ENCODE results near the gene COMMD4.
"Not testable (repeated sequence)": the region's sequence is repeated elsewhere in the genome, so short reads cannot be mapped to it uniquely, and the experiment has no call there.

COMMD4 gene

DNA sequence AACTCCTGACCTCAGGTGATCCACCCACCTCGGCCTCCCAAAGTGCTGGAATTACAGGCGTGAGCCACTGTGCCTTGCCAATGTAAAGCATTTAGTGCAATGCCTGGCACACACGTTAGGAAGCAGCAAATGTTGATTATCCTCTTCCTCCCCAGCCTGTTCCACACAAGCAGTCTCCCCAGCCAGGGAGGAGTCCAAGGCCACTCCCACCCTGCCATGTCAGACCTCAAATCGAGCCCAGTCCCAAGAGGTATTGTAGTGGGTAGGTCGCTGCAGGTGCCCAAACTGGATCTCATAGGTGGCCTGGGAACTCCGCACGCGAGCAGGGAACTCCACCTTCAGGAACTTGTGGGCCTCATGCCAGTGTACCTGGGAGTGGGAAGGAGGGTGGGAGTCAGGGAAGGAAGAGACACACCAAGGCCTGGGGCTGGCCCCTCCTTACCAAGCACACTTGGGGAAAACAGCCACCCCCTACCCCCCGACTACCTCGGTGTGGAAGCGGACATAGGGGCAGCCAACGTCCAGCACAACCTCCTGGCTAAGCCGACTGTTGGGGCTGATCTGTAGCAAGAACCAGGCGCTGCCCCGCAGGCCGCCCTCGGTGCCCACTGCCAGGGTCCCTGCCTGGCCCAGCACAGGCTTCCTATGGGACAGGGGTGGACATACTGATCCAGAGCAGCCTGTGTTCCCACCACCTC is 22.3 kb downstream of the COMMD4 start:
- no peak for DNase-seq

DNA sequence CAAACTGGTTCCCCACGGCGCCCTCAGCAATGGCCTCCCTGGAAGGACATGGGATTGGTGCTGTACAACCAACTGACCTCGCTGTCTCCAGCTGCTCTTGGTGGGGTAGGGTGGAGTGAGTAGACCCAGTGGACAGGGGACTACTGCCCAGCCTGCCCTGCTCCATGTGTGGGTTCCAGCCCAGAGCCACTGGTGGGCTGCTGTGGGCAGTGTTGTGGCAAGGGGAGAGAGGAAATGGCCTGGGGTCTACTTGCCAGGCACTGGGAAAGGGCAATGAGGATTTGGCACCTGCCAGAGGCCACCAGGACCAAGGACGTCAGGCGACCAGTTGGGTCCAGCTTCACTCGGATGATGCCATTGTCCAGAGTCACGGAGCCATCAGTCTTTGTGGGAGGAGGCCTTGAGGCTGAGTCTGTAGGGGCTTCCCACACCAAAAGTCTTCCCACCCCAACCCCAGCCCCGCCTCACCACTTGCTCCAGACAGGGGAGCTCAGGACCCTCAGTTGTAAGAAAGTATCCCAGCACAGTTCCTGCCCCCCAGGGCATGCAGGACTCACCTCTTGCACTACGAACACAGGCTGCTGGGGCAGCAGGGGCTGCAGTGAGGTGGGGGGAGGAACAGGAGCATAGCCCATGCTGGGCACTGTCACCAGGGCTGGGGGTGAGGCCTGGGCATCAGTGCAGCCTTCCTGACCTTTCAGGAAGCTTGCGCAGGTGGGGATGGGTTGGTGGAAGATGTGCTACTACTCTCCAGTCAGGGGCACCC is 23.1 kb downstream of the COMMD4 start:
- no peak for DNase-seq

DNA sequence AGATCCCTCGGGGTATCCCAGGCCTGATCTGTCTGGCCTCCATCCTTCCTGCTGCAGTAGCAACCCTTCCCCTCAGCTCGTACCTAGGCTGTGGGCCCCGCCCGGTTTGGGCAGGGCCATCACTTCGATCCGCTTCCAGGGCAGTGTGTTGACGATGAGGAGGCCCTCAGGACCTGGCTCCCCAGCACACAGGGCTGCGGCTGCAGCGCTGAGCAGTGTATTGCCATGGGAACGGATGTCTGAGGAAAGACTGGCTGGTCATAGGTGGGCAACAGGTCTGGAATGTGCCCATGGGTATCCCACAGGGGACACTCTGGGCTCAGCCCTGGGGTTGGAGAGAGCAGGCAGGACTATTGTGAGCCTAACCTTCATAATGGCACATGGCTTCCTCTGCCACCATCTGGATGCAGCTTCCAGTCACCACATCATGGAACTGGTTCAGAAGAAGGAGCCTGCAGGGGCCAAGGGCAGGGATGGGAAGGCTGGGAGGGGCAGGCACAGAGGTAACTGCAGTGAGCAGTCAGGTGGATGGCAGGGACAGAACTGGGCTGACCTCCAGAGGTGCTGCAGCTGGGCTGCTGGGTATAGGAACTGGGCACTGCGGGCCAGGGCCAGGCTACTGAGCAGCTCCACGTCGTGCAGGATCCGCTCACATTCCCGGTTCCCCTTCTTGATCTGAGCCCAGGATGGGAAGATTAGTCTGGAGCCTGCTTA is 23.8 kb downstream of the COMMD4 start:
- no peak for DNase-seq

DNA sequence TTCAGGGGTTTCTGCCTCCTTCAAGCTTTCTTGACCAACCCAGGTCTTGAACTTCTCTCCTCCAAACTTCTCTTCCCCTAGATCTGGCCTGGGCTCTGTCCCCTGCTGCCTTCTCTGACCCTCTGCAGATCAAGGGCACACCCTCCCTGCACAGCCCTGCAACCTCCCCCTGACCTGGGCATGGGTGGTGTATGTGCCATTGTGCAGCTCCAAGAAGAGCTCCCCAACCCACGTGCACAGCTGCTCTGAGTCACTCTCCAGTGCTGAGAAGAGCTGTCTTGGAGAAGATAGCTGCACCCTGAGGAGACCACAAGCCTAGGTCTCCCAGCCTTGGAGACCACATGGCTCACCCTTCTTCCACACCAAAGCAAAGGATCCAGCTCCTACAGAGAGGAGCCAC is 24.5 kb downstream of the COMMD4 start:
- no peak for DNase-seq

DNA sequence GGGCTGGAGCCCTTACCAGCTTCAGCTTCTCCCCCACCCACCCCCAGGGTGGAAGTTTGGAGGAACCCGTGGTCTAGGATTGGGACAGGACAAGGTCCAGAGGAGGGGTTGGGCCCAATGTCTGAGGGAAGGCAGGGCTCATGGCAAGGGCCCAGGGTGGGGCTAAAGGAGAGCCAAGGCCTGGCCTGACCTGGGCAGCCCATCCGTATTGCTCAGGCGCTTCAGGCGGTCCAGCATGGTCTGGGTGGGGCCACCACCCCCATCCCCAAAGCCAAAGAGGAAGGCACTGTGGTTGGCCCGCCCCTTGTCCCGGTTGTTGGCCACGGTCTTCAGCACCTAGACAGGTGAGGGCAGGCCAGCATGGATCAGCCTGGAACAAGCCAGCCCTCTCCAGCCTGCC is 25.0 kb downstream of the COMMD4 start:
- no peak for DNase-seq

DNA sequence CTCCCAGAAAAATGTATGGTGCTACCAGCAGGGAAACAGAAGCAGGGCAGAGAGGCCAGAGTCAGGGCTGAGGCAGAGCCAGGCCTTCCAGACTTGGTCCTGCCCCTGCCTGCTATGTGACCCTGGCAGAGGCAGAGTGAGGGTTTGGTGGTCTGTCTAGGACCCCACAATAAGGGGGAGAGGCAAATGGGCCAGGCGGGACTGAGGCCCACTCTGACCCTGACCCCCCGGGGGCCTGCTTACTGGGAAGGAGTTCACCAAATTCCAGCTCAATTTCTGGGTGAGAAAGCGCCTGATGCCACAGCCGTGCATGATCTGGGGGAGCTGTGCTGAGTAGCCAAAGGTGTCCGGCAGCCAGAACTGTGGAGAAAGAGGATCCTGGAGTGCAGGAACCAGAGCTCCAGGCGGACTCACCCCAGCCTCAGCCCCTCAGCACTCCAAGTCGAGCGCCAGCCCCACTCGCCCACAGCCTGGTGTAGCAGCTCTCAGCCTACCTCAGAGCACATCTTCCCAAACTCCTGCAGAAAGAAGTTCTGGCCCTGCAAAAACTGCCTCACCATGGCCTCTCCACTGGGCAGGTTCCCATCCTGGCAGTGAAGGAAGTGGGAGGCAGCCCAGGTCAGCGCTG is 25.6 kb downstream of the COMMD4 start:
- no peak for DNase-seq

DNA sequence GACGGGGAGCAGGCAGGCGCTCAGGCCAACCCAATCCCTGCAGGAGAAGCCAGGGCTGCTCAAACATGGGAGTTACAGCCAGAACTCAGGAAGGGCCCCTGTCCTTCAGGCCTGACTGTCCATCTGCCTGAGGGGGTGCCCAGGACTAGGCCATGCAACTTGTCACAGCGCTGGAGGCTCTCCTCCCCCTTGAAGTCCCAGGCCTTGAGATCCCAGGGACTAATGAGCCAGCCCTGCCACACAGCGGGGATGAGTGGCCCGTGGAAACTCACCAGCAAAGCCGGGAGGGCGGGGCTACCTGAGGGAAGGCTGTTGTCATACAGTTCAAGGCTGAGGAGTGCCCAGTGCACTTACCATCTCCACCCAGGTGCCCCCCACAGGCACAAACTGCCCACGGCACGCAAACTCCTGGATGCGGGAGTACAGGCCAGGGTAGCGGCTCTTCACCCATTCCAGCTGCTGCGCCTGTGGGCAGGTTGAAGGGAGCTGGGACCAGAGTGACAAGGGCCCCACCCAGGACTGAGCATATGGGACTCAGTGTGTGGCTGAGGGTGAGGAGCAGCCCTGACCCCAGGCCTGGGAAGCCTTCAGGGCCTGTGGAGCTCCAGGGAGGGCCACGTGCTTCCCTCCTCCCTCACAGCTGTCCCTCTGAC is 26.3 kb downstream of the COMMD4 start:
- DNase-seq = no peak

DNA sequence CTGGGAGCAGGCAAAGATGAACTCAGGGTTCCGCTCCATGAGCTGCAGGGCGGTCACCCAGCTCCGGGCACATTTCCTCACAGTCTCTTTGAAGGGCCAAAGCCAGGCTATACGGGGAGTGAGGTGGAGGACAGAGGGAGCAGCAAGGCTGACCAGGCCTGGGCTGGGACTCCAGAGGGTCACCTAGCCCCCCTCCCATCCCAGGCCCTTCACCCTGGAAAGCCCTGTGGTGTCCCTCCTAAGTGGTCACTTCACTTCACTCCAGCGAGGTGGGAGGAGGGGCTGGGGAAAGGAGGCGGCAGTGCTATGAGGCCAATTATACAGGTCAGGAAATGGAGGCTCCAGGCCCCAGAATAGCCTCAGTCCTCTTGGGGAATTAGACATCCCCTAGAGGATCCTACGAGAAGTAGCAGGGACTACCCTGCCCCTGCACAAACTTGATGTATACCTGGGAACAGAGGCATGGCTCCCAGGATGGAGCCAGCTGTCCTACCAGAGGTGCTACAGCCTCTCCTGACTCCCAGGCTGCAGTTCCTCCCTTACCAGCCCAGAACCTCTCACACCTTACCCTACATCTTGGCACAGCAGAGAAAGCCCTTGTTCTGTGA is 26.9 kb downstream of the COMMD4 start:
- no peak for DNase-seq

DNA sequence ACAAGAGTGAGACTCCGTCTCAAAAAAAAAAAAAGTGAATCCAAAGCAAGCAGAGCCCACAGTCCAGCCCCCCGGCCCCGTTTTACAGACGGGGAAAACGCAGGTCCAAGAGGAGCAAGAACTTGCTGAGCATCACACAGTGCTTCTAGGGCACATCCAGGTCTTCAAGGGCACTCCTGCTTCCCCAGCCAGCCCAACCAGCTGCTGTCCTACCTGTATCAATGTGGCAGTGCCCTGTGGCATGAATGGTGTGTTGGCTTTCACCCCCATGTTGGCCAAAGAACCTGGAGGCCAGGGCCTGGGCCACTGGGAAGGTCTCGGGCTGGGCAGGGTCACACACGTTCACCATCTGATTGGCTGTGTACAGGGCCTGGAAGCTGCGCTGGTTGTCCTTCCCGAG is 27.9 kb downstream of the COMMD4 start:
- no peak for DNase-seq

DNA sequence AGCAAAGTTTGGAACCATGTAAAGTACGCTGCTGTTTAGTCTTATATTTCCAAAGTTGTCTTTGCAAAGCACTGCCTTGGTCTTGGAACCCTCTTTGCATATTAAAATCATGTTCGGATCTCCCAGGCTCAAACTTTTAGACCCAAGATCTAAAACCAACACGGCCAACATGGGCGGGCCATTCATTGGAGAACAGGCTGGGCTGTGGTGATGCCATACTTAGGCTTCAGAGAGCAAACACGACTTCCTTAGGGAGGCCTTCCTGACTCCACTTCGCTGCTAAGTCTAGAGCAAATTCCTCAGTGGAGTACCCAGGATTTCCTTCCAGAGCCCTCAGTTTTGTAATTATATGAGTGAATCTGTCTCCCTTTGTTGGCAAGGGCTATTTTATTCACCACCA is 29.0 kb downstream of the COMMD4 start:
- no peak for DNase-seq

DNA sequence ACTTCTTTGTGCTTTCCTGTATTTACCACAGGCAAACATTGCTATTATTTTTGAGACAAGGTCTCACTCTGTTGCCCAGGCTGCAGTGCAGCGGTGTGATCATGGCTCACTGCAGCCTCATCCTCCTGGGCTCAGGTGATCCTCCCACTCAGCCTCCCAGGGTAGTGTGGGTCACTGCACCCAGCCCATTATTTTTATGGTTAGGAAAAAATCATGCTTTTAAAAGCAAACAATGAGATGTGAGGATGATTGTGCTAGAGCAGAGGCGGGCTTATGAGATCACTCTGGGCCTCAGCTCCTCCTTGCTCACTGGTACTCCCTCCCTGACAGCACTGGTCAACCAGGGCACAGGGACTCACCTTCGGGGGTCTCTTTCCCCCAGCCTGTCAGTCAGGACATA is 30.3 kb downstream of the COMMD4 start:
- DNase-seq = no peak

DNA sequence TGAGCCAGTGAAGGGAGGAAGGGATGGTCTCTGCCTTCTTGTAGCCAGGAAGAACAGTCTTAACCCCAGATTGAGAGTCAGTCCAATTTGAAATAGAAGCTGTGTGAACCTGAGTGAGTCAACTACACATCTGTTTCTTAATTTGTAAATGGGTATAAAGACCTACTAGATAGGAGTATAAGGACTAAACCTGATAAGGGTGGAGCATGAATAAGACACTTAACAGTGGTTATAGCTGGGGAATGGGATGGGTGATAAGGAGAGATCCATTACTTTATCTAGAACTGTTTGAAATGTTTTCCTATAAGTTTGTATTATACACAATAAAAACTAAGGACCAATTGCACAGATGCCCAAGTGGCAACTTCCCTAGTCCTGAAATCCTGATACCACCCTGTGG is 31.1 kb downstream of the COMMD4 start:
- DNase-seq = no peak

DNA sequence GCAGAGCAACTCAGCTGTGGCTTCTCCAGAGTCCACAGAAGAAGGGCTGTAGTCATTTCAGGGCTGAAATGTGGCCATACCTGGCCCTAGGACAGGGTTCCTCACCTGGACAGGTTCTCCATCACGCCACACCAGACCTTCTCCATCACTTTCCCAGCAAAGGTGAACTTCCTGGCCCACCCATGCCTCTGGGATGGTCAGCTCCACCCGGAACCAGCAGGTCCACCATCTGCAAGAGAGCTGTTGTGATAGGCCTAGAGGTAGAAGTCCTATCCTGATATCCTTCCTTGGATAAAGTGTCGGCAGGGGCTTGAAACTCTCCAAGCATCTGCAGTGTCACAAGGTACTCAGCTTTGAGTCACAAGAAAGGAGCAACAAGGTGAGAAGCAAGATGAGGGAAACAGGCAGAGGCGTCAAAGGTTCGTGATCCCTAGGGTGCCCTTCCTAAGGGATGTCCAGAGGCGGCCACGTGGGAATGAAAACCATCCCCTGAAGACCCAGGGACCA is 31.6 kb downstream of the COMMD4 start:
- no peak for DNase-seq

DNA sequence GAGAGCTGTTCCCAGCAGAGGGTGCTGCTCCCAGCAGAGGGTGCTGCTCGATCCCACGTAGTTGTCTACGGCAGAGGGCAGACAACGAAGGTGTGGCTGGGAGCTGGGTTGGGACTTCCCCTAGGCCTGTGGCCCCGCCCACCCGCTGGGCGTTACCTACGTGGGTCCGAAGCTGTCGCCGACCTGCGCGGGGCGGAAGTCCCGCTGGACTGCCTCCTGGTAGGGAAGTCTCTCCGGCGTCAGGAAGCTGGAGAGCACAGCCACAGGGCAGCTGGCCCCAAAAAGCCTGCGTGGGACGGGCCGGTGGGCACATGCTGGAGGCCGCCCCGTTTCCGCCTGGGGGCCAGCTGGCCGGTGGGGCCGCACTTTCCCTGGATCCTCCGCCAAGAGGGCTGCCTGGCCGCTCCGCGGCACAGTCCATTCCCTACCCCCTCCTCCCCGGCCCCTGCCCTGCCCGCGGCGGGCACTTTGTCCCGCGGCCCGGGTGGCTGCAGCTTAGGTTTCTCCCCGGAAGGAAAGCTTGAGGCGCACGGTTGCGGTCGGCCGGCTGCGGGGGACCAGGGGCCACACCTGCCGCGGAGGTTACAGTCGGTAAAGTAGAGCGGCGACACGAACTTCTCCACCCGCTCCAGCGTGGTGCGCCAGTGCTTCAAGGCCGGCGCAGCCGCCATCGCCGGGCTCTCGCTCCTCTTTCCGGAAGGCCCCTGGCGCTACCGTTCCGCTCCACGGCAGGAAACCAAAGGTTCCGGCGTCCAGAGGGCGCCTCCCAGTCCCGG is 32.2 kb downstream of the COMMD4 start, which contains the start of gene MAN2C1:
Gene MAN2C1 (minus strand): TSS at position 695 of the 776 bp plus-strand sequence. CDS start 24 bp downstream, at position 671.
- DNase-seq = peak; percentile 65

DNA sequence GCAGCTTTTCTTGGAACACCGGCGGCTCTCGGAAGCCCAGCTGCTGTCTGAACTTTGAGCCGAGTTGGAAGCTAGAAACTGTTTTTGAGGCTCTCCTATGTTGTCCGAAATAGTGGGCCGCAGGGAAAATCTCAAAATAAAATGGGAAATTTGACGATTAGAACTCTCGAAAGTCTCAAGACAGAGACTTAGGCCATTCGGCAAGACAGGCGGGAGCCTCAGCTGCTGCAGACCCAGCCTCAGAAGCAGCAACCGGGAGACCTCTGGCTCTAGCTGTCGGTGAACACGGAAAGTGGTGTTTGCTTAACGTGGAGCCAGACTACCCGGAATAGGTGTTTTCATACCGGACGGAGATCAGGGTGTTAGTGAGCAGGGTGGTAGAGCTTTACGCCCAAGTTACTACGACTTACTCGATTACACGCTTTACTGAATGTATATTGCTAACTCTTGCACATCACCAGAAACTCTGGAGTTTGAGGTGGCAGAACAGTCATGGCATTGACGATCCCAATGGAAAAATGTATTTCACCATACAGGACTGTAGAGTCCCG is 32.9 kb downstream of the COMMD4 start:
- no peak for DNase-seq

DNA sequence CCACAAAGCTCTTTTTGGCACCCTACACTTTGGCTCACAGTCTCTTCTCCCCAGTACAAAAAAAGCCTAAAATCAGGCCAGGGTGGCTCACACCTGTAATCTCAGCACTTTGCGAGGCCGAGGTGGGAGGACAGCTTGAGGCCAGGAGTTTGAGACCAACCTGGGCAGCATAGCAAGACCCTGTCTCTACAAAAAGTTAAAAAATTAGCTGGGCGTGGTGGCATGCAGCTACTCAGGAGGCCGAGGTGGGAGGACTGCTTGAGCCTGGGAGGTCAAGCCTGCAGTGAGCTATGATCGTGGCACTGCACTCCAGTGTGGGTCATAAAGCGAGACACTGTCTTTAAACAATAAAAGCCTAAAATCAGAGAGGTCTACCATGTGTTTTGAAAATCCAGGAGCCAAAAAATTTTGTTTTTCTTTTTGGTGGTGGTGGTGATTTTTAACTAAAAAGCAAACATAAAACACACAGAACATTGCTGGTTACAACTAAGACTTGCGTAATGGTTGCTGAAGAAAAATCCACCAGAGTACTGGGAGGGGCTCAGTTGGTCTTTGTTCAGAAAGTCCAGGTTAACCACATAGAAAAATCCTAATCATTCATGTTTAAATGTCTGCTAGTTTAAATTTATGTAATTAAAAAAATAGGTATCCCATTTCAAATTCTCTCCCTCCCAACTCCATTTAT is 34.2 kb downstream of the COMMD4 start:
- no peak for DNase-seq

DNA sequence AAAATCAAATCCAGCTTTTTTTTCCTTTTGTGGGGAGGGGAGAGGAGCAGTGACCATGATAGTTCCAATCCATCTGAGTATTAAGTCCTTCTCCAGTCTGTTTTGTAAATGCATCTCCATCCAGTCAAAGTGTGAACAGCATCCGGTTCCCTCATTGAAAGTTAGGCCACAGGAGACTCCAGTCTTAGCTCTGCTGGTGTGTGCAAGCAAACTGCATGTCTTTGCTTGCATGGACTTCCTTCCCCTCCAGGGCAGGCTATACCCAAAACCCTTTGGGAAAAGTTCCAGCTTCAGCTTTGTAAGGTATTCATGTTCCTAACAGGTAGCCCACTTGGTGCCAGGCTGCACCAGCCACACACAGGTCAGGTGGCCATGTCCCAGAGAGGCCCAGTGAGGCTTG is 35.6 kb downstream of the COMMD4 start:
- no peak for DNase-seq

DNA sequence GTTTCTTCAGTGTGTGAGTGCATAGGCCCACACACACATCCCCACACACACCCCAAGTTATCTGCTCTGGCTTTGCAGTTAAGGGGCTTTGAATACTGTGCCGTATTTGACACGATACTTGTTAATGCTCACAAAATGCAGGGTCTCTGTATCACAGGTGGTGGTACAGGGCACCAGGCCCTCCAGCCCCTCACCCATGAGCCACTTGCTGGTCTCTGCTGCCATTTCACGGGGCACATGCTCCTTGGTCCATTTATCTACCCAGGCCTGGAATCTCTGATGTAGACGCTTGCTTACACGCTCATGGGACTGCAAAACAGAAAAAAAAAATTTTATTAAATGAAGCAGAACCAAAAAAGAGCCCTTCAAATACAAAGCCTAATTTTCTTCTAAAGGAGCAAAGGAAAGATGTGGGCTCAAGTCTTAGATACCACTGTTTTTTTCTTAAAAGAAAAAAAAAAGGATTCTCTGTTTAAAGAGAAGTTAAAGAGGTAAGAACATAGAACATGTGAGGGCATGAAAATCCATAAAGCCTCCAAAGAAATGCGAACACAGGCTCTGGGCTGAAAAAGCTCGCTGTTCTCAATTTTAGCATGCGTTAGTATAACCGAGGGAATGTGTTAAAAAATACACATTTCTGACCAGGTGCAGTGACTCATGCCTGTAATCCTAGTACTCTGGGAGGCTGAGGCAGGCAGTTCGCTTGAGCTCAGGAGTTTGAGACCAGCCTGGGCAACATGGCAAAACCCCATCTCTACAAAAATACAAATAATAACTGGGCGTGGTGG is 36.2 kb downstream of the COMMD4 start:
- no peak for DNase-seq

DNA sequence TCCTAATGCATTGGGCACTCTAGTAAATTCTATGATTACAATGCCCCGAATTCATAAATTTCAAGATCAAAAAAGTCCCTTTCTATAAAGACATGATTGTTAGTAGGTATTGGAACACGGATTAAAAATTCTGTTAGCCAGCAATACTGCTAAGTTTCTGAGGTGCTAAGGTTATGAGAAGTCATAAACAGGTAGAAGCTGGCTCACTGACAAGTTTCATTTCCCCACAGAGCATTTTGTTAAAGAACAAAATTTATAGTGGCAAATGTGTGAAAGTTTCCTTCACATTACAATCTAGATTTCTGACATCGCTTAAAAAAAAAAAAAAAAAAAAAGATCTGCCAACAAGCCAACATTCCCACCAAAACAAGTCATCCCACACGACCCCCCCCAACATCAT is 44.9 kb downstream of the COMMD4 start:
- no peak for DNase-seq

DNA sequence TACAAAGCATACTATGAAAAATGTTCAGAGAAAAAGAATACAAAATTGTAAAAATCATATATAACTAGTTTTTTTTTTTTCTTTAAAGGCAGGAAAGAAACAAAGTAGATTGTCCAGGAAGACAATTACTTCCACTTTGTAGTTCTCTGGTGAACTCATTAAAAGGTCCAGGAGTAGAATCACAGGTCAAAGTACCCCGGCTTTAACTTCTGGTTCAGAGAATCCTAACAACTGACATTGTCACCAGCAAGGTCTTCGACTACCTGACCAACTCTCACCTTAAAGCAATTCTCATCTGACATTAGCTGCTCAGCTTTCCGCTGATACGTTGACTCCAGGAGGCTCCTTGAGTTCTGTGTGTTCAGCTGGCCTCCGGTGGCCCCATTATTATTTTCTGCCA is 48.1 kb downstream of the COMMD4 start:
- not testable (repeated sequence) for DNase-seq

All from cortex of kidney (tissue), 1 donor.